ENCODE data around the gene CCNT2. TPM values are rescaled to one million over a fixed set of nuclear protein-coding genes. Genes with fewer than 3 reads are reported as not detected.

The CCNT2 gene
- total and polyA plus RNA-seq, 12 donors, result 4.7 to 26.6 (median 21.0) TPM

DNA sequence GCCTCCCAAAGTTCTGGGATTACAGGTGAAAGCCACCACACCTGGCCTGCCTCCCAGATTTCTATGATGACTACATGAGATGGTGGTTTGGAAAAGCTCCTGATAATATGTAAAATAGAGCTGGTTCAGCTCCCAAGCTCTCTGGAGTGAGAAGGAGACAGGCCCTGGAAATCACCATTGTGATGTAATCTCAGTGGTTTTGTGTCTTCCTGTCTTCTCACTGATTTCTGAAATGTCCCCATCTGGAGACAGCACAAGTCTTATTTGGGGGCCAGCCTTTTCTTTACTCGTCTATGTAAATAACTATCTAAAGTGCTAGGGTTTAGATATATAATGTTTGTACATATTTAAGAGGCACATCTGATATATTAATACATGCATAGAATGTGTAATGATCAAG is 64.0 kb downstream of the CCNT2 start:
- no peak overlapping the region for H3K27ac ChIP-seq
- WGBS, 2 donors, result 67 to 74% methylated on average over 1 of the region's 1 CpG

GRCh38 chr2:134985061-134985460 is 66.4 kb downstream of the CCNT2 start:
- Histone ChIP-seq H3K27ac (no peak overlapping the region), H3K4me1 (no peaks in the 10 kb centered on the region), H3K9me3 (peaks cover 0 to 7% (median 0%) of the 10 kb centered on the region in 11 donors), H3K36me3 (no peaks in the 10 kb centered on the region), H3K27me3 (no peaks in the 10 kb centered on the region), H3K4me3 (no peak overlapping the region)
- intact Hi-C loops (cut with DNase I), result loop anchor here in 2 of 10 donors (5.0 kb wide), 1 partner anchor 727 kb away; no protein-coding TSS in a partner anchor
- no peak for DNase-seq
- TF ChIP-seq, protein P1, sequence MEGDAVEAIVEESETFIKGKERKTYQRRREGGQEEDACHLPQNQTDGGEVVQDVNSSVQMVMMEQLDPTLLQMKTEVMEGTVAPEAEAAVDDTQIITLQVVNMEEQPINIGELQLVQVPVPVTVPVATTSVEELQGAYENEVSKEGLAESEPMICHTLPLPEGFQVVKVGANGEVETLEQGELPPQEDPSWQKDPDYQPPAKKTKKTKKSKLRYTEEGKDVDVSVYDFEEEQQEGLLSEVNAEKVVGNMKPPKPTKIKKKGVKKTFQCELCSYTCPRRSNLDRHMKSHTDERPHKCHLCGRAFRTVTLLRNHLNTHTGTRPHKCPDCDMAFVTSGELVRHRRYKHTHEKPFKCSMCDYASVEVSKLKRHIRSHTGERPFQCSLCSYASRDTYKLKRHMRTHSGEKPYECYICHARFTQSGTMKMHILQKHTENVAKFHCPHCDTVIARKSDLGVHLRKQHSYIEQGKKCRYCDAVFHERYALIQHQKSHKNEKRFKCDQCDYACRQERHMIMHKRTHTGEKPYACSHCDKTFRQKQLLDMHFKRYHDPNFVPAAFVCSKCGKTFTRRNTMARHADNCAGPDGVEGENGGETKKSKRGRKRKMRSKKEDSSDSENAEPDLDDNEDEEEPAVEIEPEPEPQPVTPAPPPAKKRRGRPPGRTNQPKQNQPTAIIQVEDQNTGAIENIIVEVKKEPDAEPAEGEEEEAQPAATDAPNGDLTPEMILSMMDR (IDR thresholded peaks at IDR 0.05), result no peak
- 92% methylated on average over 3 of the region's 3 CpGs for WGBS, 2 donors
- ATAC-seq, result no peak

More for the DNA sequence above, 64.0 kb downstream of the CCNT2 start:
- Histone ChIP-seq H3K27me3 (no peaks in the 10 kb centered on the region), H3K4me1 (no peaks in the 10 kb centered on the region), H3K9me3 (peaks cover 0 to 7% (median 0%) of the 10 kb centered on the region in 11 donors), H3K36me3 (no peaks in the 10 kb centered on the region), H3K4me3 (no peak overlapping the region)
- no peak for ATAC-seq
- intact Hi-C loops (cut with DNase I), result no loop called here
- TF ChIP-seq, protein P1 (IDR thresholded peaks at IDR 0.05), result no peak
- no peak for DNase-seq

GRCh38 chr2:134988994-134989605 is 70.5 kb downstream of the CCNT2 start:
- intact Hi-C loops (cut with DNase I), result loop anchor here in 2 of 10 donors (5.0 kb wide), 1 partner anchor 723 kb away; no protein-coding TSS in a partner anchor
- Histone ChIP-seq H3K9me3 (peaks cover 0 to 7% (median 0%) of the 10 kb centered on the region in 11 donors), H3K27ac (no peak overlapping the region), H3K27me3 (no peaks in the 10 kb centered on the region), H3K36me3 (no peaks in the 10 kb centered on the region), H3K4me3 (no peak overlapping the region), H3K4me1 (no peaks in the 10 kb centered on the region)
- no peak for DNase-seq
- 23 to 27% methylated on average over 3 of the region's 3 CpGs for WGBS, 2 donors
- TF ChIP-seq, protein P1 (IDR thresholded peaks at IDR 0.05), result peak in 8 of 9 donors; percentile 9 to 65 (median 50)
- ATAC-seq, result peak in 1 of 8 donors; percentile 53

DNA sequence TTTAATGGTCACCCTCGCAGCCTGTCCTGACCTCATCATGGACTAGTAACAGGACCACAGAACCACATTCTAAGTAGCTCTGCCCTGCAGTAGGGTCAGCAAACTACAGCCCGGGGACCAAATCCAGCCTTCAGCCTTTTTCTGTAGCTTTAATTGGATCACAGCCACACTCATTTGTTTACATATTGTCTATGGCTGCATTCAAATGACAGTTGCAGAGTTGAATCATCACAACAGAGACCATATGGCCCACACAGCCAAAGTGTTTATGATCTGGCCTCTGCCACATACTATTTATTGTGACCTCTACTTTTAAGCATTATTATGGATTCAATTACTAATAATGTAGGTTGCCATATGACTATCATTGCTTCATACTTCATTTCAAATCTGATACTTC is 80.9 kb downstream of the CCNT2 start:
- no peak for ATAC-seq
- Histone ChIP-seq H3K27me3 (peaks cover 0 to 3% (median 2%) of the 10 kb centered on the region in 7 donors), H3K27ac (no peak overlapping the region), H3K4me3 (no peak overlapping the region), H3K9me3 (no peaks in the 10 kb centered on the region), H3K36me3 (no peaks in the 10 kb centered on the region), H3K4me1 (peaks cover 0 to 6% (median 0%) of the 10 kb centered on the region in 9 donors)
- intact Hi-C loops (cut with DNase I), result no loop called here
- WGBS, 2 donors, result 68 to 73% methylated on average over 2 of the region's 2 CpGs
- no peak for DNase-seq
- TF ChIP-seq, protein P1 (IDR thresholded peaks at IDR 0.05), result no peak

Measured in heart right ventricle (tissue), 16 donors.